ENCODE results near the gene KRTAP5-1. TPM values are rescaled to one million over a fixed set of nuclear protein-coding genes. Genes with fewer than 3 reads are reported as not detected.
A peak's percentile ranks its signal among the peaks of the same experiment; 100 is the strongest.
"Not testable (repeated sequence)": the region's sequence is repeated elsewhere in the genome, so short reads cannot be mapped to it uniquely, and the experiment has no call there.

KRTAP5-1 gene
- polyA plus RNA-seq, 2 of the 4 experiments (the other 2 are of a cell fraction), result not detected

DNA sequence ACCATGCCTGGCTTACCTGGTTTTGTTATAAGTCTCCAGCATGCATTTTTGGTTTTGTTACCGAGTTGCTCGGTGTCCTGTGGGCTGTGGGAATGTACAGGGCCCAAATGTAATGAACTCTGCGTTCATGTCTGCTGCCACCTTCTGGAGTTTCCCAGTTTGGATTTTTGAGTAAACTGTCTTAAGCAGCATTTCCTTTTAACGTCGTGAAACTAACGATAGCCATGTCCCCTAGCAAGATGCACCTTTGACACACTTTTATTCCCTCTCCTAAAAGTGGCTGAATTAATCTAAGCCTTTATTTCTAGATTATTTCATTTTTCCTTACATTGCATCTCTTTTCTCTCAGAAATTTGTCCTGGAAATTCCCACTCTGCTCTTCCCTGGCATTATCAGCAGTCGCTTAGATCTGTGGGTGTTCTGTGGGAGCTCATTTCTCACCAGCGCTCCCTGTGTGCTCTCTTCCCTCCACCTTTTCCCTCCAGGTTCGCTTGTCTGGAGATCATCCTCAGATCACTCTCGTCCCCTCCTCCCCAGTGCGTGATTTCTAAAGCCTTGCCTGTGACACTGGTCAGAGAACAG, 11.0 kb upstream of the KRTAP5-1 start:
- H3K27ac ChIP-seq; H3K4me2 ChIP-seq; POLR2A ChIA-PET; H3K4me3 ChIP-seq; FAIRE-seq; DNase-seq (ENCODE audit: low read depth in 1 of 2, low spot score in 1 of 2); H3K9me3 ChIP-seq; H3K4me1 ChIP-seq: not testable (repeated sequence)
- 55% methylated on average over 11 of the region's 11 CpGs for WGBS (ENCODE audit: missing lambda C conversion rate)
- ATAC-seq, result peak; percentile 55 to 64; a peak in 3 of 6 replicates
- CTCF ChIA-PET, result interaction anchor here (0.7 to 5.8 kb wide), 25 partner anchors 9 to 560 kb away, joined by 3 to 48 read pairs (median 6); partner anchors contain the start of genes KRTAP5-1, KRTAP5-3 and KRTAP5-5

GRCh38 chr11:1592628-1593027, 7.5 kb upstream of the KRTAP5-1 start:
- DNase-seq (ENCODE audit: low read depth in 1 of 2, low spot score in 1 of 2), result no peak
- ChIA-PET CTCF (interaction anchor here (1.2 to 6.0 kb wide), 5 partner anchors 16 to 46 kb away, joined by 3 to 47 read pairs (median 7); partner anchors contain the start of genes KRTAP5-3 and KRTAP5-5), POLR2A (no interaction called here)
- peaks cover 15% of the 10 kb centered on the region for H3K4me1 ChIP-seq
- FAIRE-seq, result no peak
- no peak for ATAC-seq
- H3K4me3 ChIP-seq, result no peak overlapping the region
- H3K9me3 ChIP-seq, result no peaks in the 10 kb centered on the region
- TF ChIP-seq SREBF2 (IDR thresholded peaks at IDR 0.05), result no peak
- H3K4me2 ChIP-seq, result no peak overlapping the region
- H3K27ac ChIP-seq, result no peak overlapping the region
- WGBS (ENCODE audit: missing lambda C conversion rate), result 81% methylated on average over 9 of the region's 9 CpGs

- POLR2A ChIA-PET, result no interaction called here
- FAIRE-seq (no peak), DNase-seq (ENCODE audit: low read depth in 1 of 2, low spot score in 1 of 2) (no peak), ATAC-seq (no peak)
- Histone ChIP-seq H3K4me1 (peaks cover 15% of the 10 kb centered on the region), H3K4me3 (no peak overlapping the region), H3K27ac (peak overlapping the region in 1 of 2 experiments; percentile 45; a peak in 3 of 6 replicates), H3K9me3 (no peaks in the 10 kb centered on the region), H3K4me2 (no peak overlapping the region)
- CTCF ChIA-PET, result interaction anchor here (0.6 to 6.0 kb wide), 5 partner anchors 9 to 715 kb away, joined by 3 to 33 read pairs (median 5); no protein-coding TSS in a partner anchor
- TF ChIP-seq POLR2A (IDR thresholded peaks at IDR 0.05; ENCODE audit: low read length) (no peak), ZFP36 (IDR thresholded peaks at IDR 0.05; ENCODE audit: borderline replicate concordance, partially characterized antibody) (no peak), MAZ (IDR thresholded peaks at IDR 0.05; ENCODE audit: borderline replicate concordance, low read depth, low read length) (no peak), FOSB (CRISPR knock-in tag; IDR thresholded peaks at IDR 0.05) (no peak), CHD2 (IDR thresholded peaks at IDR 0.05; ENCODE audit: low read length, partially characterized antibody) (no peak), HOXB5 (CRISPR knock-in tag; IDR thresholded peaks at IDR 0.05) (no peak), ESRRA (IDR thresholded peaks at IDR 0.05; ENCODE audit: borderline replicate concordance, low read length) (no peak), RCOR1 (IDR thresholded peaks at IDR 0.05; ENCODE audit: low read depth, low read length) (no peak), PHF8 (IDR thresholded peaks at IDR 0.05; ENCODE audit: borderline replicate concordance, low read depth) (no peak), RNF2 (IDR thresholded peaks at IDR 0.05; ENCODE audit: borderline replicate concordance, low read depth) (no peak), JUN (IDR thresholded peaks at IDR 0.05) (no peak), GATA3 (IDR thresholded peaks at IDR 0.05; ENCODE audit: borderline replicate concordance) (no peak), HDAC2 (IDR thresholded peaks at IDR 0.05) (no peak), MYC (IDR thresholded peaks at IDR 0.05; ENCODE audit: borderline replicate concordance, low read length) (no peak)
- TF ChIP-seq, protein P1, sequence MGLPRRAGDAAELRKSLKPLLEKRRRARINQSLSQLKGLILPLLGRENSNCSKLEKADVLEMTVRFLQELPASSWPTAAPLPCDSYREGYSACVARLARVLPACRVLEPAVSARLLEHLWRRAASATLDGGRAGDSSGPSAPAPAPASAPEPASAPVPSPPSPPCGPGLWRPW (IDR thresholded peaks at IDR 0.05), result no peak
- TF ChIP-seq, protein P2, sequence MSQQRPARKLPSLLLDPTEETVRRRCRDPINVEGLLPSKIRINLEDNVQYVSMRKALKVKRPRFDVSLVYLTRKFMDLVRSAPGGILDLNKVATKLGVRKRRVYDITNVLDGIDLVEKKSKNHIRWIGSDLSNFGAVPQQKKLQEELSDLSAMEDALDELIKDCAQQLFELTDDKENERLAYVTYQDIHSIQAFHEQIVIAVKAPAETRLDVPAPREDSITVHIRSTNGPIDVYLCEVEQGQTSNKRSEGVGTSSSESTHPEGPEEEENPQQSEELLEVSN (IDR thresholded peaks at IDR 0.05; ENCODE audit: borderline replicate concordance, low read depth), result no peak
- TF ChIP-seq, protein P3, sequence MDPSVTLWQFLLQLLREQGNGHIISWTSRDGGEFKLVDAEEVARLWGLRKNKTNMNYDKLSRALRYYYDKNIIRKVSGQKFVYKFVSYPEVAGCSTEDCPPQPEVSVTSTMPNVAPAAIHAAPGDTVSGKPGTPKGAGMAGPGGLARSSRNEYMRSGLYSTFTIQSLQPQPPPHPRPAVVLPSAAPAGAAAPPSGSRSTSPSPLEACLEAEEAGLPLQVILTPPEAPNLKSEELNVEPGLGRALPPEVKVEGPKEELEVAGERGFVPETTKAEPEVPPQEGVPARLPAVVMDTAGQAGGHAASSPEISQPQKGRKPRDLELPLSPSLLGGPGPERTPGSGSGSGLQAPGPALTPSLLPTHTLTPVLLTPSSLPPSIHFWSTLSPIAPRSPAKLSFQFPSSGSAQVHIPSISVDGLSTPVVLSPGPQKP (IDR thresholded peaks at IDR 0.05; ENCODE audit: low read depth, low read length), result no peak
- WGBS (ENCODE audit: missing lambda C conversion rate), result 96% methylated on average over 6 of the region's 6 CpGs
These were observed 4.9 kb upstream of the KRTAP5-1 start for GRCh38 chr11:1589996-1590395.

Data from A549 (cell line).